ENCODE results near the gene SOX2. TPM values are rescaled to one million over a fixed set of nuclear protein-coding genes. Genes with fewer than 3 reads are reported as not detected.
"Not testable (repeated sequence)": the region's sequence is repeated elsewhere in the genome, so short reads cannot be mapped to it uniquely, and the experiment has no call there.

The SOX2 gene
- total and polyA plus RNA-seq, 8 donors = 2.4 to 26.0 (median 14.4) TPM; not detected in 1

- intact Hi-C loops (cut with DNase I) = no loop called here
- no peak overlapping the region for H3K27ac ChIP-seq
- H3K4me3 ChIP-seq = no peak overlapping the region
- H3K27me3 ChIP-seq = peaks cover 0 to 20% of the 10 kb centered on the region in 2 donors
- H3K4me1 ChIP-seq = no peaks in the 10 kb centered on the region
- DNase-seq (no peak), ATAC-seq (no peak)
- TF ChIP-seq, protein P1, sequence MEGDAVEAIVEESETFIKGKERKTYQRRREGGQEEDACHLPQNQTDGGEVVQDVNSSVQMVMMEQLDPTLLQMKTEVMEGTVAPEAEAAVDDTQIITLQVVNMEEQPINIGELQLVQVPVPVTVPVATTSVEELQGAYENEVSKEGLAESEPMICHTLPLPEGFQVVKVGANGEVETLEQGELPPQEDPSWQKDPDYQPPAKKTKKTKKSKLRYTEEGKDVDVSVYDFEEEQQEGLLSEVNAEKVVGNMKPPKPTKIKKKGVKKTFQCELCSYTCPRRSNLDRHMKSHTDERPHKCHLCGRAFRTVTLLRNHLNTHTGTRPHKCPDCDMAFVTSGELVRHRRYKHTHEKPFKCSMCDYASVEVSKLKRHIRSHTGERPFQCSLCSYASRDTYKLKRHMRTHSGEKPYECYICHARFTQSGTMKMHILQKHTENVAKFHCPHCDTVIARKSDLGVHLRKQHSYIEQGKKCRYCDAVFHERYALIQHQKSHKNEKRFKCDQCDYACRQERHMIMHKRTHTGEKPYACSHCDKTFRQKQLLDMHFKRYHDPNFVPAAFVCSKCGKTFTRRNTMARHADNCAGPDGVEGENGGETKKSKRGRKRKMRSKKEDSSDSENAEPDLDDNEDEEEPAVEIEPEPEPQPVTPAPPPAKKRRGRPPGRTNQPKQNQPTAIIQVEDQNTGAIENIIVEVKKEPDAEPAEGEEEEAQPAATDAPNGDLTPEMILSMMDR (IDR thresholded peaks at IDR 0.05) = no peak
- no peaks in the 10 kb centered on the region for H3K9me3 ChIP-seq
- H3K36me3 ChIP-seq = no peaks in the 10 kb centered on the region
Measured at GRCh38 chr3:181756645-181757297, 45.0 kb downstream of the SOX2 start.

DNA sequence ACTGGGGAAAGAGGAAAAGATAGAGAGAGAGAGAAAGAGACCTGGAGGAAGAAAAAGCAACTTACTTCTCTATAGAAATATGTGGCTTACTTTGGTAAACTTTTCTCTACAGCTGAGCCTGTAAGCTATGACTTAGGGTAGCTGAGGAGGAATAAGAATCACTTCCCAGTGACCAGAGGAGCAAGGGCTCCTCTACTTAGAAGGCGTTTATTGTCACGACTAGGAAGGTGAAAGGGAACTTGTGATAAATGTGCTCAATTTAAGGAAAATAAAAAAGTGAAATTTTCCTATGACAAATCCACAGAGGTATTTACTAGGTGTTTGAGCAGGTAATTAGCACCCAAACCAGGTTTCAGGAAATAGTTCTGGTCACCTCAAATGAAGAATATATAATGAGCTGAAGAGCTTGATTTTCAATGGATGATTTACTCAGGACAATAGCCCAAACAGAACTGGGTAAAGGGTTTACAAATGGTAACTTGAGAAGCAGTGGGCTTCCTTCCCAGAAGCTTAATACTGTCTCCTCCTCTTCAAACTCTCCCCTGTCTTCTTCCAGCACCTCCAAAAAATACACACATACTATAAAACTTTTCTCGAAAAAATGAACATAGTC lies 46.1 kb downstream of the SOX2 start:
- peaks cover 0 to 20% of the 10 kb centered on the region in 2 donors for H3K27me3 ChIP-seq
- H3K27ac ChIP-seq = no peak overlapping the region
- no peaks in the 10 kb centered on the region for H3K4me1 ChIP-seq
- no peak overlapping the region for H3K4me3 ChIP-seq
- DNase-seq (no peak), ATAC-seq (no peak)
- TF ChIP-seq, protein P1 (IDR thresholded peaks at IDR 0.05) = no peak
- H3K36me3 ChIP-seq = no peaks in the 10 kb centered on the region
- intact Hi-C loops (cut with DNase I) = no loop called here
- H3K9me3 ChIP-seq = no peaks in the 10 kb centered on the region

DNA sequence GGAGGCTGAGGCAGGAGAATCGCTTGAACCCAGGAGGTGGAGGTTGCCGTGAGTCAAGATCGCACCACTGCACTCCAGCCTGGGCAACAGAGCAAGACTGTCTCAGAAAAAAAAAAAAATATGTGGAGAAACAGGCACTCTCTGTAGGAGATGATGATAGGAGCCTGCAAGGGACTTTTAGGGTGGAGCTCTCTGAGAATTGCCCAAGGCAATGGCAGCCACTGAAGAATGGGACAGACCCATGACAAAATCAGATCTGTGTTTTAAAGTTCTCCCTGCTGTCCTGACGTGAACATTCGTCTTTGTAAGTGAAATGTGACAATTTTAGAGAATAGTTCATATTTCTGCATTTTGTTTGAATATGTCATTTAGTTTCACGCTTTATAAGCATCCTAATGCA lies 50.2 kb downstream of the SOX2 start:
- intact Hi-C loops (cut with DNase I) = no loop called here
- TF ChIP-seq, protein P1 (IDR thresholded peaks at IDR 0.05) = no peak
- Histone ChIP-seq H3K27ac (no peak overlapping the region), H3K36me3 (no peaks in the 10 kb centered on the region), H3K4me1 (no peaks in the 10 kb centered on the region), H3K9me3 (no peaks in the 10 kb centered on the region), H3K4me3 (no peak overlapping the region), H3K27me3 (no peaks in the 10 kb centered on the region)
- ATAC-seq = no peak
- no peak for DNase-seq

- not testable (repeated sequence) for ATAC-seq
Measured at GRCh38 chr3:181764033-181764432, 52.3 kb downstream of the SOX2 start.

More at GRCh38 chr3:181764033-181764432, 52.3 kb downstream of the SOX2 start:
- H3K9me3 ChIP-seq; H3K4me1 ChIP-seq; intact Hi-C loops (cut with DNase I); H3K4me3 ChIP-seq; DNase-seq; H3K36me3 ChIP-seq; H3K27ac ChIP-seq; H3K27me3 ChIP-seq: not testable (repeated sequence)
